IMR-90 (cell line): Measurements from ENCODE around the gene PTPN23. TPM values are rescaled to one million over a fixed set of nuclear protein-coding genes. Genes with fewer than 3 reads are reported as not detected.

Experiments
- ATAC-seq: fragments of 200-7000 bp; cut with Tn5 transposase; 2 replicates; pipeline ENCODE4 v1.9.1; 2020; ENCODE audit warnings: low read depth, mild to moderate bottlenecking, moderate library complexity
- BruUV-seq: library from RNA; stranded (reverse); fragments of 400-500 nt; replicated peaks from 2 replicates; lab custom pipeline; 2021; lab: Mats Ljungman, UMichigan
- CTCF ChIA-PET: fragments of 300-600 bp; formaldehyde crosslinking; extraction: SDS; loops from one replicate; lab custom pipeline; 2021; ENCODE audit warnings: antibody characterized with exemption; lab: Yijun Ruan, JAX
- POLR2A ChIA-PET: fragments of 300-600 bp; sonication (Branson Sonifier 250); formaldehyde crosslinking; loops from one replicate; lab custom pipeline; 2022; ENCODE audit warnings: antibody characterized with exemption; ENCODE audit not compliant: unreplicated experiment; lab: Charles Lee
- DNase-seq: peaks from one replicate; pipeline ENCODE4 v3.0.0; 2013
- H2AFZ ChIP-seq: replicated peaks from 2 replicates; pipeline ENCODE3; 2013; ENCODE audit warnings: low read length, mild to moderate bottlenecking; ENCODE audit not compliant: poor library complexity
- H2AK5ac ChIP-seq: 2 replicates; pipeline ENCODE4 v1.6.1; 2013; ENCODE audit warnings: low read depth, low read length, inconsistent platforms
- H2AK9ac ChIP-seq: replicated peaks from 2 replicates; pipeline ENCODE3; 2013; ENCODE audit warnings: mild to moderate bottlenecking, low read depth, low read length, moderate library complexity; ENCODE audit not compliant: poor library complexity
- H2BK120ac ChIP-seq: 2 replicates; pipeline ENCODE4 v1.6.1; 2013; ENCODE audit warnings: low read depth, low read length, inconsistent platforms
- H2BK15ac ChIP-seq: 3 replicates; pipeline ENCODE4 v1.6.1; 2013; ENCODE audit warnings: low read depth, low read length, inconsistent platforms
- H2BK20ac ChIP-seq: 2 replicates; pipeline ENCODE4 v1.6.1; 2013; ENCODE audit warnings: low read depth, mild to moderate bottlenecking, inconsistent platforms, low read length, moderate library complexity
- H2BK5ac ChIP-seq: 2 replicates; pipeline ENCODE4 v1.6.1; 2013; ENCODE audit warnings: mild to moderate bottlenecking, low read depth, low read length, inconsistent platforms; ENCODE audit not compliant: poor library complexity, severe bottlenecking
- H3K14ac ChIP-seq: replicated peaks from 2 replicates; pipeline ENCODE4 v1.6.1; 2013; ENCODE audit warnings: low read depth, low read length, inconsistent platforms
- H3K18ac ChIP-seq: 2 replicates; pipeline ENCODE4 v1.6.1; 2013; ENCODE audit warnings: low read depth, low read length, control low read depth
- H3K23ac ChIP-seq: 2 replicates; pipeline ENCODE4 v1.6.1; 2013; ENCODE audit warnings: low read depth, low read length, inconsistent platforms
- H3K27ac ChIP-seq: 2 replicates; pipeline ENCODE4 v1.5.1; 2013; ENCODE audit warnings: mild to moderate bottlenecking, control low read depth, low read length; ENCODE audit not compliant: insufficient read depth
- H3K27me3 ChIP-seq: 2 replicates; pipeline ENCODE4 v1.6.1; 2013; ENCODE audit warnings: low read length; ENCODE audit not compliant: control insufficient read depth, insufficient read depth
- H3K36me3 ChIP-seq: 2 replicates; pipeline ENCODE4 v1.6.1; 2013; ENCODE audit warnings: low read length, mixed read lengths; ENCODE audit not compliant: control insufficient read depth, insufficient read depth
- H3K4ac ChIP-seq: 2 replicates; pipeline ENCODE4 v1.6.1; 2013; ENCODE audit warnings: low read depth, low read length, inconsistent platforms
- H3K4me1 ChIP-seq: 2 replicates; pipeline ENCODE4 v1.6.1; 2013; ENCODE audit warnings: low read length, mixed read lengths; ENCODE audit not compliant: control insufficient read depth, insufficient read depth
- H3K4me2 ChIP-seq: 2 replicates; pipeline ENCODE4 v1.6.1; 2013; ENCODE audit warnings: low read depth, mild to moderate bottlenecking, control low read depth, low read length, moderate library complexity
- H3K4me3 ChIP-seq: 2 replicates; pipeline ENCODE4 v1.5.1; 2013; ENCODE audit warnings: low read depth, mild to moderate bottlenecking, control low read depth, low read length, moderate library complexity; ENCODE audit not compliant: insufficient read depth
- H3K56ac ChIP-seq: 2 replicates; pipeline ENCODE4 v1.6.1; 2013; ENCODE audit warnings: low read length, inconsistent platforms; ENCODE audit not compliant: insufficient read depth; ENCODE audit errors: extremely low read depth
- H3K79me1 ChIP-seq, 2 experiments: 2 replicates each; pipeline ENCODE4 v1.6.1; 2013; ENCODE audit warnings: low read length in 2 of 2, inconsistent platforms in 1 of 2, low read depth in 1 of 2
- H3K9ac ChIP-seq: 2 replicates; pipeline ENCODE4 v1.6.1; 2013; ENCODE audit warnings: low read depth, low read length, control low read depth
- H3K9me1 ChIP-seq: 2 replicates; pipeline ENCODE4 v1.6.1; 2013; ENCODE audit warnings: low read length, inconsistent platforms; ENCODE audit not compliant: insufficient read depth
- H3K9me3 ChIP-seq: 2 replicates; pipeline ENCODE4 v1.6.1; 2013; ENCODE audit warnings: low read length; ENCODE audit not compliant: control insufficient read depth, insufficient read depth
- H4K20me1 ChIP-seq: 2 replicates; pipeline ENCODE4 v1.6.1; 2013; ENCODE audit warnings: low read length, inconsistent platforms; ENCODE audit not compliant: insufficient read depth
- H4K5ac ChIP-seq: 2 replicates; pipeline ENCODE4 v1.6.1; 2013; ENCODE audit warnings: mild to moderate bottlenecking, low read depth, low read length, control low read depth
- H4K8ac ChIP-seq, 2 experiments: 2 replicates each; pipeline ENCODE4 v1.6.1; 2013; ENCODE audit warnings: low read depth in 2 of 2, low read length in 2 of 2, control low read depth in 1 of 2, inconsistent platforms in 1 of 2
- H4K91ac ChIP-seq: 2 replicates; pipeline ENCODE4 v1.6.1; 2013; ENCODE audit warnings: low read depth, low read length, inconsistent platforms; ENCODE audit not compliant: insufficient read depth
- MXI1 ChIP-seq: IDR thresholded peaks from 2 replicates; pipeline ENCODE4 v1.6.1; 2012; ENCODE audit warnings: low read depth, mild to moderate bottlenecking, low read length, moderate library complexity, borderline replicate concordance
- RAD21 ChIP-seq: IDR thresholded peaks from 2 replicates; pipeline ENCODE4 v1.6.1; 2012; ENCODE audit warnings: low read length, improper control_type of control experiment
- WGBS, 2 experiments: methylation state at CpG; one replicate each; pipeline versions ENCODE4 v1.1.5 to v1.1.7; 2013; ENCODE audit warnings: missing lambda C conversion rate in 2 of 2; ENCODE audit not compliant: insufficient read length in 1 of 2; ENCODE audit errors: extremely low coverage in 2 of 2; 5-methylcytosine and 5-hydroxymethylcytosine counted together
- dilution Hi-C: fragments of 300-500 bp; cut with HindIII; formaldehyde crosslinking; loops from one replicate; pipeline ENCODE4 v1.14.3; 2018; ENCODE audit warnings: low sequenced_read_pairs; ENCODE audit not compliant: unreplicated experiment
- in situ Hi-C: fragments of 300-500 bp; cut with MboI; formaldehyde crosslinking; loops from 3 replicates; pipeline ENCODE4 v1.14.3; 2019; ENCODE audit warnings: low sequenced_read_pairs, inconsistent platforms, mixed read lengths
- intact Hi-C: fragments of 100-400 bp; cut with micrococcal nuclease; formaldehyde crosslinking; loops from 2 replicates; pipeline ENCODE4 v1.10.0; 2022
- polyA plus RNA-seq, 3 experiments: library from polyadenylated mRNA; depleted of rRNA; stranded (reverse); fragments of >200 nt; gene quantifications; 2 replicates each; pipeline ENCODE4 v1.2.3, GENCODE V29; 2012; ENCODE audit warnings: low replicate concordance in 1 of 3
- total RNA-seq: library from RNA; depleted of rRNA; stranded (reverse); fragments of >200 nt; gene quantifications from 2 replicates; pipeline ENCODE4 v1.2.3, GENCODE V29; 2012
- TF ChIP-seq, protein P1 (sequence below): conservative IDR thresholded peaks from 2 replicates; pipeline ENCODE4 v1.5.1; 2012; ENCODE audit warnings: mild to moderate bottlenecking, low read depth, low read length, improper control_type of control experiment

The PTPN23 gene
- total and polyA plus RNA-seq, 2 of the 4 experiments (the other 2 are of a cell fraction): 4.5 to 15.1 TPM

DNA sequence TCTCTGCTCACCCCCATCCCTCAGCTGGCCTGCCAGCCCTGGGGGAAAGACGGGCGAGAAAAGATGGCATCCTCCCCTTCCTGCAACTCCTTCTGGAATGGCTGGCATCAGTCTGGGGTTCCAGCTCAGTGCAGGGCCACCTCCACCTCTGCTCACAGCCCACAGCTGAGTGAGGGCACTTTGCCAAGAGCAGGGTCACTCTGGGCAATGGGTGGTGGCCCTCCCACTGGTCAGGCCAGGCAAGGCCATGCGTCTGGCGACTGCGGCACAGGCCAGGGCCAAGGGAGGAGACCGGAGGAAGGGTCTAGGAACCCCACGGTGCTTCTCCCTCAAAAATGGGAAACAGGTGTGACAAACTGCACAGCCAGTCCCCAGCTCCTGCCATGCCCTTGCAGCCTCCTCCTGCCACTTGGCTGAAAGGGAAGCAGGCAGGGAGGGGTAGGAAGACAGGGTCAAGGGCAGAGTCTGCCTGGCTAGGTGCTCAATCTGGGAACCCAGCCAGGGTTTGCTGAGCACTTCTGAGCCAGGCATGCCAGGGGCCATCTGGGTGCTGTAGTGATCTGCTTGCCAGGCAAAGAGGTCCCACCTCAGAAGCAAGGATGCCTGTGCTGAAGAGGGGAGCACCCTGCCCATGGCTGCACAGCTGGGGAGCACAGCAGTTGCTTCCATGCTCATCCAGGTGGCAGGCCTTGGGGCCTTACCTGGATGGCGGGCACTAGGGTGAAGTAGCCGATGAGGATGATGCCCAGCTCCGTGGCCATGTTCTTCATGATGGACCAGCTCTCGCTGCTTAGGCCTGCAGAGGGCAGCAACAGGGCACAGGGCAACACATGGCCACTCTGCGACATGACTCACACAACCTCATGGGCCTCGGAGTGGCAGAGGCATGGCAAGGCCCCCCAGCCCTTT, 41.2 kb downstream of the PTPN23 start:
- BruUV-seq: no TSS peak
- H4K5ac ChIP-seq: peak overlapping the region; percentile 93
- H3K4me2 ChIP-seq: no peak overlapping the region
- dilution Hi-C loops (no loop called here), in situ Hi-C loops (loop anchor here (5.0 kb wide), 2 partner anchors 55 to 365 kb away; partner anchors contain the start of gene SCAP), intact Hi-C loops (loop anchor here (1.0 kb wide), 4 partner anchors 24 to 367 kb away; partner anchors contain the start of genes ELP6 and SCAP)
- H3K4me3 ChIP-seq: no peak overlapping the region
- TF ChIP-seq RAD21: no peak
- TF ChIP-seq, protein P1, sequence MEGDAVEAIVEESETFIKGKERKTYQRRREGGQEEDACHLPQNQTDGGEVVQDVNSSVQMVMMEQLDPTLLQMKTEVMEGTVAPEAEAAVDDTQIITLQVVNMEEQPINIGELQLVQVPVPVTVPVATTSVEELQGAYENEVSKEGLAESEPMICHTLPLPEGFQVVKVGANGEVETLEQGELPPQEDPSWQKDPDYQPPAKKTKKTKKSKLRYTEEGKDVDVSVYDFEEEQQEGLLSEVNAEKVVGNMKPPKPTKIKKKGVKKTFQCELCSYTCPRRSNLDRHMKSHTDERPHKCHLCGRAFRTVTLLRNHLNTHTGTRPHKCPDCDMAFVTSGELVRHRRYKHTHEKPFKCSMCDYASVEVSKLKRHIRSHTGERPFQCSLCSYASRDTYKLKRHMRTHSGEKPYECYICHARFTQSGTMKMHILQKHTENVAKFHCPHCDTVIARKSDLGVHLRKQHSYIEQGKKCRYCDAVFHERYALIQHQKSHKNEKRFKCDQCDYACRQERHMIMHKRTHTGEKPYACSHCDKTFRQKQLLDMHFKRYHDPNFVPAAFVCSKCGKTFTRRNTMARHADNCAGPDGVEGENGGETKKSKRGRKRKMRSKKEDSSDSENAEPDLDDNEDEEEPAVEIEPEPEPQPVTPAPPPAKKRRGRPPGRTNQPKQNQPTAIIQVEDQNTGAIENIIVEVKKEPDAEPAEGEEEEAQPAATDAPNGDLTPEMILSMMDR: peak; percentile 36
- TF ChIP-seq MXI1: peak; percentile 61; the same call in 1 of the 2 replicates
- H3K4ac ChIP-seq: peak overlapping the region; percentile 77
- peaks cover 10% of the 10 kb centered on the region; the same call in 1 of the 2 replicates for H3K4me1 ChIP-seq
- peak overlapping the region; percentile 64; the same call in 1 of the 2 replicates for H4K91ac ChIP-seq
- H2AK9ac ChIP-seq: peak overlapping the region; percentile 45
- ATAC-seq (no peak), DNase-seq (no peak)
- H2BK15ac ChIP-seq: no peak overlapping the region
- H3K18ac ChIP-seq: no peak overlapping the region
- H2BK5ac ChIP-seq: no peak overlapping the region
- H3K27ac ChIP-seq: peak overlapping the region; percentile 79; the same call in 1 of the 2 replicates
- no peak overlapping the region for H2AFZ ChIP-seq
- CTCF ChIA-PET: interaction anchor here (0.7 to 1.3 kb wide), 4 partner anchors 9 to 53 kb away, joined by 3 read pairs; partner anchors contain the start of gene SCAP
- H2BK20ac ChIP-seq: no peak overlapping the region
- no peak overlapping the region for H3K23ac ChIP-seq
- no peaks in the 10 kb centered on the region for H3K27me3 ChIP-seq
- no peak overlapping the region for H3K14ac ChIP-seq
- H3K79me1 ChIP-seq: peaks cover 0 to 26% of the 10 kb centered on the region in 2 experiments; a peak in 1 of 4 replicates
- peaks cover 23% of the 10 kb centered on the region for H3K9me1 ChIP-seq
- H4K8ac ChIP-seq: peak overlapping the region; percentile 88 to 95
- H2AK5ac ChIP-seq: peak overlapping the region; percentile 41; the same call in 1 of the 2 replicates
- no peak overlapping the region for H3K9ac ChIP-seq
- WGBS, 2 experiments: 94% methylated on average over 4 of the region's 13 CpGs; no CpG with 5 or more reads in 1 of the 2 experiments
- peaks cover 10% of the 10 kb centered on the region; the same call in 1 of the 2 replicates for H4K20me1 ChIP-seq
- peaks cover 34% of the 10 kb centered on the region for H3K36me3 ChIP-seq
- H2BK120ac ChIP-seq: no peak overlapping the region
- H3K9me3 ChIP-seq: no peaks in the 10 kb centered on the region
- no peak overlapping the region for H3K56ac ChIP-seq
- POLR2A ChIA-PET: no interaction called here
